CD14-positive monocyte (primary cell): Measurements from ENCODE around the gene PKP4. TPM values are rescaled to one million over a fixed set of nuclear protein-coding genes. Genes with fewer than 3 reads are reported as not detected.

Experiments
- DNase-seq, 3 donors: peaks; one replicate each; pipeline ENCODE4 v3.0.0-alpha.2; 2011 to 2022
- H2AFZ ChIP-seq: 2 replicates; pipeline ENCODE4 v1.6.0; 2012; ENCODE audit warnings: mild to moderate bottlenecking, low read depth, low read length, inconsistent platforms; ENCODE audit not compliant: insufficient read depth, poor library complexity, severe bottlenecking
- H3K27ac ChIP-seq, 2 donors: 1 replicate in 1 of 2; 2 replicates in 1 of 2; pipeline ENCODE4 v1.5.1; 2012 to 2013; ENCODE audit warnings: low read length in 2 of 2, control low read depth in 1 of 2, inconsistent platforms in 1 of 2, low read depth in 1 of 2, mild to moderate bottlenecking in 1 of 2
- H3K27me3 ChIP-seq, 2 donors: one replicate each; pipeline versions ENCODE4 v1.6.0 to v1.6.1; 2011 to 2013; ENCODE audit warnings: low read length in 2 of 2; ENCODE audit not compliant: control insufficient read depth in 2 of 2, insufficient read depth in 2 of 2
- H3K36me3 ChIP-seq, 2 donors: replicated peaks in 1 of 2; 1 replicate in 1 of 2; 2 replicates in 1 of 2; pipeline versions ENCODE4 v1.5.1 to v1.6.1; 2012 to 2013; ENCODE audit warnings: low read length in 2 of 2, control low read depth in 1 of 2, inconsistent platforms in 1 of 2, mild to moderate bottlenecking in 1 of 2; ENCODE audit not compliant: insufficient read depth in 2 of 2, control insufficient read depth in 1 of 2
- H3K4me1 ChIP-seq, 2 donors: 1 replicate in 1 of 2; 2 replicates in 1 of 2; pipeline versions ENCODE4 v1.5.1 to v1.6.1; 2012 to 2013; ENCODE audit warnings: low read length in 2 of 2, control low read depth in 1 of 2, inconsistent platforms in 1 of 2, mild to moderate bottlenecking in 1 of 2, moderate library complexity in 1 of 2; ENCODE audit not compliant: insufficient read depth in 2 of 2, control insufficient read depth in 1 of 2
- H3K4me2 ChIP-seq: replicated peaks from 2 replicates; pipeline ENCODE3; 2012; ENCODE audit warnings: low read length, moderate library complexity, mild to moderate bottlenecking; ENCODE audit not compliant: poor library complexity, severe bottlenecking; ENCODE audit errors: extremely low read depth
- H3K4me3 ChIP-seq, 3 experiments: fragments of 200-600 bp in 1 of 3; sonication (generic) in 1 of 3; replicated peaks in 1 of 3; 1 replicate in 2 of 3; 2 replicates in 1 of 3; pipeline ENCODE4 v1.5.1; 2011 to 2013; ENCODE audit warnings: low read length in 3 of 3, mild to moderate bottlenecking in 3 of 3, control low read depth in 2 of 3, low read depth in 2 of 3, inconsistent platforms in 1 of 3, moderate library complexity in 1 of 3
- H3K79me2 ChIP-seq: 2 replicates; pipeline ENCODE4 v1.6.0; 2012; ENCODE audit warnings: mild to moderate bottlenecking, control low read depth, inconsistent platforms, low read length, moderate library complexity; ENCODE audit not compliant: insufficient read depth
- H3K9ac ChIP-seq: 2 replicates; pipeline ENCODE4 v1.6.0; 2017; ENCODE audit warnings: low read length, mild to moderate bottlenecking; ENCODE audit not compliant: insufficient read depth, poor library complexity, severe bottlenecking
- H3K9me3 ChIP-seq, 2 donors: replicated peaks in 1 of 2; 1 replicate in 1 of 2; 2 replicates in 1 of 2; pipeline versions ENCODE4 v1.5.1 to v1.6.1; 2012 to 2013; ENCODE audit warnings: low read length in 2 of 2, control low read depth in 1 of 2; ENCODE audit not compliant: control insufficient read depth in 1 of 2, insufficient read depth in 1 of 2
- H4K20me1 ChIP-seq: 2 replicates; pipeline ENCODE4 v1.6.0; 2012; ENCODE audit warnings: mild to moderate bottlenecking, low read length, control low read depth, moderate library complexity; ENCODE audit not compliant: insufficient read depth
- H3K27ac Mint-ChIP-seq, 7 donors: one replicate each; pipeline ENCODE4 v1.8.0; 2020; ENCODE audit warnings: mild to moderate bottlenecking in 7 of 7, mixed read lengths in 7 of 7, moderate library complexity in 6 of 7, inconsistent platforms in 2 of 7
- H3K27me3 Mint-ChIP-seq, 3 donors: one replicate each; pipeline ENCODE4 v1.8.0; 2021 to 2022; ENCODE audit warnings: low read depth in 3 of 3, mild to moderate bottlenecking in 3 of 3, mixed read lengths in 3 of 3, moderate library complexity in 3 of 3, inconsistent platforms in 1 of 3
- H3K36me3 Mint-ChIP-seq, 2 donors: one replicate each; pipeline ENCODE4 v1.8.0; 2020; ENCODE audit warnings: mixed read lengths in 2 of 2, inconsistent platforms in 1 of 2, mild to moderate bottlenecking in 1 of 2
- H3K4me1 Mint-ChIP-seq: one replicate; pipeline ENCODE4 v1.8.0; 2020; ENCODE audit warnings: mild to moderate bottlenecking, mixed read lengths
- H3K4me3 Mint-ChIP-seq, 2 donors: one replicate each; pipeline ENCODE4 v1.8.0; 2020; ENCODE audit warnings: mild to moderate bottlenecking in 2 of 2, mixed read lengths in 2 of 2, moderate library complexity in 1 of 2
- H3K9me3 Mint-ChIP-seq, 7 donors: one replicate each; pipeline ENCODE4 v1.8.0; 2020 to 2022; ENCODE audit warnings: mixed read lengths in 7 of 7, mild to moderate bottlenecking in 6 of 7, moderate library complexity in 6 of 7, inconsistent platforms in 2 of 7
- CTCF ChIP-seq: fragments of 200-600 bp; IDR thresholded peaks from one replicate; pipeline ENCODE4 v1.8.0; 2022; ENCODE audit warnings: antibody characterized with exemption, mild to moderate bottlenecking
- WGBS: methylation state at CpG from one replicate; pipeline ENCODE4 v1.1.5; 2013; ENCODE audit warnings: missing lambda C conversion rate; ENCODE audit not compliant: insufficient coverage; 5-methylcytosine and 5-hydroxymethylcytosine counted together
- intact Hi-C, 2 donors: fragments of 100-400 bp; cut with micrococcal nuclease; formaldehyde crosslinking; loops; one replicate each; pipeline versions ENCODE4 v1.15.0 to v1.15.1; 2023
- polyA plus RNA-seq, 3 donors: library from polyadenylated mRNA; depleted of rRNA in 1 of 3; unstranded in 2 of 3; stranded (reverse) in 1 of 3; fragments of 300-500 nt in 2 of 3; fragments of >200 nt in 1 of 3; fragmentation: Illumina TruSeq in 2 of 3; gene quantifications; 1 replicate in 2 of 3; 2 replicates in 1 of 3; pipeline ENCODE4 v1.2.3, GENCODE V29; 2012 to 2021

Gene PKP4
- polyA plus RNA-seq, 3 donors = 0.33 to 9.4 (median 0.73) TPM

GRCh38 chr2:158712791-158713522 is 256.2 kb downstream of the PKP4 start:
- Mint-ChIP-seq H3K36me3 (no peaks in the 10 kb centered on the region), H3K4me1 (no peaks in the 10 kb centered on the region), H3K27ac (no peak overlapping the region), H3K9me3 (peaks cover 4 to 14% (median 7%) of the 10 kb centered on the region in 7 donors), H3K4me3 (no peak overlapping the region), H3K27me3 (peaks cover 0 to 3% (median 2%) of the 10 kb centered on the region in 3 donors)
- Histone ChIP-seq H3K27me3 (no peaks in the 10 kb centered on the region), H3K36me3 (no peaks in the 10 kb centered on the region), H3K9ac (no peak overlapping the region), H3K4me2 (no peak overlapping the region), H3K27ac (no peak overlapping the region), H3K4me3 (no peak overlapping the region), H3K9me3 (peaks cover 0 to 8% of the 10 kb centered on the region in 2 donors), H3K4me1 (no peaks in the 10 kb centered on the region), H4K20me1 (no peaks in the 10 kb centered on the region), H3K79me2 (no peaks in the 10 kb centered on the region), H2AFZ (no peak overlapping the region)
- no peak for TF ChIP-seq CTCF
- DNase-seq = no peak
- 86% methylated on average over 1 of the region's 5 CpGs for WGBS
- intact Hi-C loops = no loop called here

- peaks cover 4 to 14% (median 7%) of the 10 kb centered on the region in 7 donors for H3K9me3 Mint-ChIP-seq
- peaks cover 2 to 3% (median 2%) of the 10 kb centered on the region in 3 donors for H3K27me3 Mint-ChIP-seq
- no CpG with 5 or more reads among the region's 2 CpGs for WGBS
- Histone ChIP-seq H2AFZ (no peak overlapping the region), H3K36me3 (no peaks in the 10 kb centered on the region), H3K4me1 (no peaks in the 10 kb centered on the region), H3K9me3 (peaks cover 0 to 8% of the 10 kb centered on the region in 2 donors), H3K4me2 (no peak overlapping the region), H3K79me2 (no peaks in the 10 kb centered on the region), H3K4me3 (no peak overlapping the region), H4K20me1 (no peaks in the 10 kb centered on the region), H3K27ac (no peak overlapping the region), H3K27me3 (no peaks in the 10 kb centered on the region), H3K9ac (no peak overlapping the region)
- H3K4me1 Mint-ChIP-seq = no peaks in the 10 kb centered on the region
- no peak for TF ChIP-seq CTCF
- no peaks in the 10 kb centered on the region for H3K36me3 Mint-ChIP-seq
- H3K27ac Mint-ChIP-seq = no peak overlapping the region
- H3K4me3 Mint-ChIP-seq = no peak overlapping the region
- DNase-seq = no peak
- intact Hi-C loops = no loop called here
Measured at GRCh38 chr2:158713523-158714138, 256.9 kb downstream of the PKP4 start.
